SU-DHL-6 (cell line): ENCODE measurements around the gene LRRC39.

Source experiments
- CTCF ChIP-seq: fragments of 200-600 bp; sonication (generic); IDR thresholded peaks from one replicate; pipeline ENCODE4 v1.5.1; 2017; ENCODE audit warnings: antibody characterized with exemption, mild to moderate bottlenecking, low read length, moderate library complexity; ENCODE audit not compliant: insufficient read depth, poor library complexity, severe bottlenecking
- EZH2phosphoT487 ChIP-seq: fragments of 200-600 bp; sonication (generic), shearing (Covaris generic); conservative IDR thresholded peaks from 2 replicates; pipeline ENCODE4 v1.6.1; 2018; ENCODE audit warnings: mild to moderate bottlenecking, antibody characterized with exemption, low read length, moderate library complexity, mixed read lengths

- TF ChIP-seq CTCF, result no peak
- TF ChIP-seq EZH2phosphoT487, result no peak
Measured at GRCh38 chr1:100145116-100145515, 32.9 kb downstream of the LRRC39 start.
